Calu3 (cell line): ENCODE measurements around the gene SOS2. TPM values are rescaled to one million over a fixed set of nuclear protein-coding genes. Genes with fewer than 3 reads are reported as not detected.

ENCODE experiments used
- BruUV-seq: library from RNA; stranded (reverse); fragments of 400-500 nt; replicated peaks from 2 replicates; lab custom pipeline; 2021; lab: Mats Ljungman, UMichigan
- CTCF ChIA-PET: fragments of 300-600 bp; sonication (Branson Sonifier 250); formaldehyde crosslinking; loops from one replicate; lab custom pipeline; 2022; ENCODE audit warnings: antibody characterized with exemption; lab: Charles Lee
- DNase-seq: peaks from one replicate; pipeline ENCODE4 v3.0.0; 2022
- H3K27ac Mint-ChIP-seq: one replicate; pipeline ENCODE4 v1.8.0; 2022; ENCODE audit warnings: mixed read lengths; ENCODE audit not compliant: unreplicated experiment
- H3K27me3 Mint-ChIP-seq: one replicate; pipeline ENCODE4 v1.8.0; 2022; ENCODE audit warnings: mixed read lengths; ENCODE audit not compliant: unreplicated experiment
- H3K36me3 Mint-ChIP-seq: one replicate; pipeline ENCODE4 v1.8.0; 2022; ENCODE audit warnings: mild to moderate bottlenecking, moderate library complexity, mixed read lengths; ENCODE audit not compliant: insufficient read depth, unreplicated experiment
- H3K4me1 Mint-ChIP-seq: one replicate; pipeline ENCODE4 v1.8.0; 2022; ENCODE audit warnings: mild to moderate bottlenecking, low read depth, mixed read lengths; ENCODE audit not compliant: unreplicated experiment
- H3K4me3 Mint-ChIP-seq: one replicate; pipeline ENCODE4 v1.8.0; 2022; ENCODE audit warnings: mild to moderate bottlenecking, low read depth, moderate library complexity, mixed read lengths; ENCODE audit not compliant: unreplicated experiment
- H3K9me3 Mint-ChIP-seq: one replicate; pipeline ENCODE4 v1.8.0; 2022; ENCODE audit warnings: low read depth, mixed read lengths; ENCODE audit not compliant: unreplicated experiment
- CTCF ChIP-seq: fragments of 200-600 bp; IDR thresholded peaks from one replicate; pipeline ENCODE4 v1.8.0; 2022; ENCODE audit warnings: antibody characterized with exemption; ENCODE audit not compliant: unreplicated experiment
- intact Hi-C: fragments of 100-400 bp; cut with micrococcal nuclease; formaldehyde crosslinking; loops from one replicate; pipeline ENCODE4 v1.10.0; 2022; ENCODE audit not compliant: unreplicated experiment
- total RNA-seq: library from RNA; stranded (reverse); gene quantifications from 2 replicates; pipeline ENCODE4 v1.2.3, GENCODE V29; 2022

Gene SOS2
- total RNA-seq, 1 experiment from 2014 or later, result 17.1 TPM

GRCh38 chr14:50099335-50099734 is 132.0 kb downstream of the SOS2 start:
- Mint-ChIP-seq H3K9me3 (no peaks in the 10 kb centered on the region), H3K36me3 (no peaks in the 10 kb centered on the region), H3K27ac (peak overlapping the region; percentile 8), H3K4me1 (peaks cover 30% of the 10 kb centered on the region), H3K4me3 (no peak overlapping the region), H3K27me3 (no peaks in the 10 kb centered on the region)
- TF ChIP-seq CTCF, result no peak
- CTCF ChIA-PET, result interaction anchor here (0.6 to 1.1 kb wide), 3 partner anchors 86 to 249 kb away, joined by 3 to 9 read pairs (median 3); partner anchors contain the start of gene NEMF
- DNase-seq, result peak; percentile 33
- intact Hi-C loops, result no loop called here
- no TSS peak for BruUV-seq

GRCh38 chr14:50095895-50096294 is 135.5 kb downstream of the SOS2 start:
- intact Hi-C loops, result no loop called here
- H3K4me1 Mint-ChIP-seq, result peaks cover 21% of the 10 kb centered on the region
- no peak for TF ChIP-seq CTCF
- no peaks in the 10 kb centered on the region for H3K27me3 Mint-ChIP-seq
- BruUV-seq, result no TSS peak
- H3K36me3 Mint-ChIP-seq, result no peaks in the 10 kb centered on the region
- no peak overlapping the region for H3K27ac Mint-ChIP-seq
- CTCF ChIA-PET, result no interaction called here
- no peaks in the 10 kb centered on the region for H3K9me3 Mint-ChIP-seq
- no peak overlapping the region for H3K4me3 Mint-ChIP-seq
- no peak for DNase-seq

GRCh38 chr14:50094056-50094755 is 137.2 kb downstream of the SOS2 start:
- TF ChIP-seq CTCF, result no peak
- intact Hi-C loops, result no loop called here
- Mint-ChIP-seq H3K27me3 (no peaks in the 10 kb centered on the region), H3K9me3 (peaks cover 3% of the 10 kb centered on the region), H3K27ac (no peak overlapping the region), H3K36me3 (no peaks in the 10 kb centered on the region), H3K4me1 (peaks cover 4% of the 10 kb centered on the region), H3K4me3 (no peak overlapping the region)
- no TSS peak for BruUV-seq
- CTCF ChIA-PET, result interaction anchor here (0.7 kb wide), 2 partner anchors 41 to 122 kb away, joined by 3 to 5 read pairs; no protein-coding TSS in a partner anchor
- no peak for DNase-seq

GRCh38 chr14:50093496-50093895 is 137.9 kb downstream of the SOS2 start:
- Mint-ChIP-seq H3K27ac (no peak overlapping the region), H3K4me3 (no peak overlapping the region), H3K4me1 (no peaks in the 10 kb centered on the region), H3K9me3 (peaks cover 3% of the 10 kb centered on the region), H3K27me3 (no peaks in the 10 kb centered on the region), H3K36me3 (no peaks in the 10 kb centered on the region)
- no peak for DNase-seq
- BruUV-seq, result no TSS peak
- CTCF ChIA-PET, result interaction anchor here (0.7 kb wide), 1 partner anchor 121 kb away, joined by 3 read pairs; no protein-coding TSS in a partner anchor
- intact Hi-C loops, result no loop called here
- no peak for TF ChIP-seq CTCF
